Mesendoderm (in vitro differentiated cells): ENCODE measurements around the gene C12orf50.

Experiments used
- DNase-seq: peaks from one replicate; pipeline ENCODE4 v3.0.0; 2013
- H2AK5ac ChIP-seq: 2 replicates; pipeline ENCODE4 v1.6.1; 2013; ENCODE audit warnings: low read length, inconsistent platforms
- H2BK120ac ChIP-seq: 2 replicates; pipeline ENCODE4 v1.6.1; 2013; ENCODE audit warnings: low read depth, mild to moderate bottlenecking, low read length, moderate library complexity, mixed read lengths
- H2BK15ac ChIP-seq: replicated peaks from 2 replicates; pipeline ENCODE4 v1.6.1; 2013; ENCODE audit warnings: low read depth, mild to moderate bottlenecking, moderate library complexity
- H2BK5ac ChIP-seq: 2 replicates; pipeline ENCODE4 v1.6.1; 2013; ENCODE audit warnings: low read length, inconsistent platforms
- H3K18ac ChIP-seq: 2 replicates; pipeline ENCODE4 v1.6.1; 2013; ENCODE audit warnings: mild to moderate bottlenecking, low read length, mixed read lengths
- H3K23ac ChIP-seq: one replicate; pipeline ENCODE4 v1.6.1; 2013; ENCODE audit warnings: low read length
- H3K27ac ChIP-seq: 2 replicates; pipeline ENCODE4 v1.5.1; 2013; ENCODE audit warnings: low read depth, mild to moderate bottlenecking, inconsistent platforms, low read length, moderate library complexity
- H3K27me3 ChIP-seq: 2 replicates; pipeline ENCODE4 v1.6.1; 2013; ENCODE audit warnings: low read length, control low read depth, mild to moderate bottlenecking, inconsistent platforms; ENCODE audit not compliant: insufficient read depth, poor library complexity
- H3K36me3 ChIP-seq: 2 replicates; pipeline ENCODE4 v1.6.1; 2013; ENCODE audit warnings: low read length, inconsistent platforms; ENCODE audit not compliant: control insufficient read depth, insufficient read depth
- H3K4ac ChIP-seq: one replicate; pipeline ENCODE4 v1.6.1; 2013; ENCODE audit warnings: low read depth, mild to moderate bottlenecking, low read length, moderate library complexity
- H3K4me1 ChIP-seq: 2 replicates; pipeline ENCODE4 v1.6.1; 2013; ENCODE audit warnings: low read depth, low read length, inconsistent platforms; ENCODE audit not compliant: control insufficient read depth
- H3K4me2 ChIP-seq: 2 replicates; pipeline ENCODE4 v1.6.1; 2013; ENCODE audit warnings: low read length
- H3K4me3 ChIP-seq: 2 replicates; pipeline ENCODE4 v1.5.1; 2013; ENCODE audit warnings: mild to moderate bottlenecking, low read length
- H3K56ac ChIP-seq: one replicate; pipeline ENCODE4 v1.6.1; 2013; ENCODE audit warnings: low read length
- H3K79me1 ChIP-seq: 2 replicates; pipeline ENCODE4 v1.6.1; 2013; ENCODE audit warnings: low read length, inconsistent platforms
- H3K79me2 ChIP-seq: 2 replicates; pipeline ENCODE4 v1.6.1; 2013; ENCODE audit warnings: mild to moderate bottlenecking, low read length; ENCODE audit not compliant: control insufficient read depth, insufficient read depth
- H3K9ac ChIP-seq: 2 replicates; pipeline ENCODE4 v1.6.1; 2013; ENCODE audit warnings: low read length, inconsistent platforms
- H4K5ac ChIP-seq: one replicate; pipeline ENCODE4 v1.6.1; 2013; ENCODE audit warnings: low read length
- H4K8ac ChIP-seq: one replicate; pipeline ENCODE4 v1.6.1; 2013; ENCODE audit warnings: low read depth, mild to moderate bottlenecking, control low read depth, low read length, moderate library complexity
- WGBS: extraction: QIAGEN DNeasy Blood & Tissue Kit; methylation state at CpG from one replicate; pipeline ENCODE4 v1.1.7; 2013; ENCODE audit warnings: low lambda C conversion rate, missing lambda C conversion rate; ENCODE audit not compliant: insufficient coverage; ENCODE audit errors: extremely low coverage; 5-methylcytosine and 5-hydroxymethylcytosine counted together

The C12orf50 gene

DNA sequence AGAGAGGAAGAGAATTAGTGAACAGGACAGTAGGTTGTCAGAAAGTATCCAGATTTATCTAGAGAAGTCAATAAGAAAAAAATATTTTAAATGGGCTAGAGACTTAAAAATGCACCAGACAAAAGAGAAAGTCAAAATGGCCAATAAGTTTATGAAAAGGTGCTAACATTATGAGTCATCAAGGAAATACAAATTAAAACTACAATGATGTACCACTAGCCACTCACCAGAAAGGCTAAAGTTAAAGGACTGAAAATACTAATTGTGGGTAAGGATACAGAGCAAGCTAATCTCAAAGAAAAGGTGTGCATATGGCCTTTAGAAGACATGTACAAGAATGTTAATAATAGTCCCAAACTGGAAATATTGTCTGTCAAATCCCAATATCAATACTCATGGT, 37.7 kb downstream of the C12orf50 start:
- Histone ChIP-seq H4K5ac (no peak overlapping the region), H3K4me3 (no peak overlapping the region), H3K23ac (no peak overlapping the region), H2BK5ac (no peak overlapping the region), H3K4me1 (no peaks in the 10 kb centered on the region), H3K79me1 (no peaks in the 10 kb centered on the region), H3K9ac (no peak overlapping the region), H3K18ac (no peak overlapping the region), H2AK5ac (no peak overlapping the region), H3K4me2 (no peak overlapping the region), H2BK15ac (no peak overlapping the region), H3K56ac (no peak overlapping the region), H3K79me2 (no peaks in the 10 kb centered on the region), H4K8ac (no peak overlapping the region), H3K27ac (no peak overlapping the region), H3K27me3 (no peaks in the 10 kb centered on the region), H3K36me3 (no peaks in the 10 kb centered on the region), H2BK120ac (no peak overlapping the region), H3K4ac (no peak overlapping the region)
- DNase-seq, result no peak

DNA sequence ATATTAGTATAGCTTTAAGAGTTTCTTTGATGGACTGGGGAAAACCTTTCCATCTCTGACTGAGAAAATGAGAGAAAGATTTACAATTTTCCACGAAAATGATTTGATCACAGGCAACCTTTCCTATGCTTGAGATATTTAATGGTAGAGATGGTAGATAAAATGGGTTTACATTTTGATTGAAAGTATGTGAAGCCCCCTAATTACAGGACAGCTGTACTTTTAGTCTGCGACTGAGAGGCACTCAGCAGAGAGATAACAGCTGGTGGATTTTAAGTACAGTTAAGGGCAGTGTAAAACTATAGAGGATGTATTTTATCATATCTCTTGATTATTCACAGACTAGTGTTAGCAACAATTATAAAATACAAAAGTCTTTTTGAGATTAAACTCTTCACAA, 40.7 kb downstream of the C12orf50 start:
- no peaks in the 10 kb centered on the region for H3K79me1 ChIP-seq
- no peak overlapping the region for H3K27ac ChIP-seq
- H2BK120ac ChIP-seq, result no peak overlapping the region
- no peak overlapping the region for H3K4ac ChIP-seq
- no peak overlapping the region for H3K4me2 ChIP-seq
- no CpG with 5 or more reads among the region's 2 CpGs for WGBS
- H4K8ac ChIP-seq, result no peak overlapping the region
- no peak overlapping the region for H2BK15ac ChIP-seq
- no peaks in the 10 kb centered on the region for H3K4me1 ChIP-seq
- H4K5ac ChIP-seq, result no peak overlapping the region
- no peaks in the 10 kb centered on the region for H3K27me3 ChIP-seq
- H3K23ac ChIP-seq, result no peak overlapping the region
- no peak overlapping the region for H2BK5ac ChIP-seq
- H3K18ac ChIP-seq, result no peak overlapping the region
- H3K36me3 ChIP-seq, result no peaks in the 10 kb centered on the region
- H3K79me2 ChIP-seq, result no peaks in the 10 kb centered on the region
- no peak for DNase-seq
- no peak overlapping the region for H3K4me3 ChIP-seq
- no peak overlapping the region for H3K9ac ChIP-seq
- H3K56ac ChIP-seq, result no peak overlapping the region
- H2AK5ac ChIP-seq, result no peak overlapping the region

DNA sequence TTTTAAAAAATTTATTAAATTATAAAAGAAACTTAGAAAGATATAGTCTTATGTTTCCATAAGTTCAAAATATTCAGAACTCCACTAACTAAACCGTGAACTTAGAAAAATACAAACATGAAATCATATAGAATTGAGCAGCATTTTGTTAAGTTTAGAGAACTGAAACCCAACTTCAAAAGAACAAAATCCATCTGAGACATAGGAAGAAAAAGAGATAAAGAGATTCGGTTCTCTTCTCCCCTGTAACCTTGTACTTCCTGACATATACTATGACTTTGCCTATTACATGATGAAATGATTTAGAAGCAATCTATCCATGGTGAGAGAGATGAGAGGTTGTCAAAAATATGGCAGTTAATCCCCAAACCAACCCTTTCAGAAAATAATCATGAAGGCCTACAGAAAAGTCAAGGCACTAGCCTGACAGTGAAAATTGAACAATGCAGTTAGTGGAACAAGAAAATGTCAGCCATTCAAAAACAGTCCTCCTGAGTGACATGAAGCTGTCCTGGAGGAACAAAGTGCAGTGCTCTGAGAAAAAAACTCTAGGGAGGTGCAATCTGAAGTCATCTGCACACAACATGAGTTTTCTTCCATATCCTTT, 44.0 kb downstream of the C12orf50 start:
- Histone ChIP-seq H2BK120ac (no peak overlapping the region), H3K36me3 (no peaks in the 10 kb centered on the region), H3K4ac (no peak overlapping the region), H2AK5ac (no peak overlapping the region), H4K8ac (no peak overlapping the region), H3K79me2 (no peaks in the 10 kb centered on the region), H3K18ac (no peak overlapping the region), H4K5ac (no peak overlapping the region), H3K79me1 (no peaks in the 10 kb centered on the region), H3K23ac (no peak overlapping the region), H3K4me1 (no peaks in the 10 kb centered on the region), H2BK5ac (no peak overlapping the region), H3K27me3 (no peaks in the 10 kb centered on the region), H3K56ac (no peak overlapping the region), H3K4me3 (no peak overlapping the region), H3K4me2 (no peak overlapping the region), H2BK15ac (no peak overlapping the region), H3K27ac (no peak overlapping the region), H3K9ac (no peak overlapping the region)
- no peak for DNase-seq
- WGBS, result no CpG with 5 or more reads among the region's 2 CpGs

DNA sequence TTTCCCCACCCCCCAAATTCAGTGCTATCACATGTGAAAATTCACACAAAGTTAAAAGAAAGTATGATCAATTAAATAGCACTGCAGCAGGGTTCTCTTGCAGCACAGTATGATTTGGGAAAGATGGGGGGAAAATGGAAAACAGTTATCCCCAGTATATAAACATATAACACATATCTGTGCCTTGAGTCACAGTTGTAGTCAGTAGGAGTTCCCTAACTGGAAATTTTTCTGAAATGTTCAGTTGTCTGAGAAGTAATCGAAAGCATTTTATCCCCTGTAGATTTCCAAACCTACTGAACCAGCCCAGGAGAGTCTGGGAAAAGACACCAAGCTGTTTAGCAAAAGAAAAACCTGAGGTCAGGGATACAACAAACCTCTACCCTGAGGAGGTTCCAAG, 47.0 kb downstream of the C12orf50 start:
- no peak overlapping the region for H2BK15ac ChIP-seq
- H3K79me2 ChIP-seq, result no peaks in the 10 kb centered on the region
- H3K27me3 ChIP-seq, result no peaks in the 10 kb centered on the region
- no peak overlapping the region for H3K4me2 ChIP-seq
- H3K36me3 ChIP-seq, result no peaks in the 10 kb centered on the region
- no peak overlapping the region for H2BK120ac ChIP-seq
- H4K8ac ChIP-seq, result no peak overlapping the region
- H2AK5ac ChIP-seq, result no peak overlapping the region
- H3K4me1 ChIP-seq, result no peaks in the 10 kb centered on the region
- H3K27ac ChIP-seq, result no peak overlapping the region
- no peak overlapping the region for H3K23ac ChIP-seq
- no peak overlapping the region for H3K9ac ChIP-seq
- H3K4me3 ChIP-seq, result no peak overlapping the region
- H3K79me1 ChIP-seq, result no peaks in the 10 kb centered on the region
- no peak overlapping the region for H3K56ac ChIP-seq
- H3K4ac ChIP-seq, result no peak overlapping the region
- no CpG with 5 or more reads among the region's 1 CpG for WGBS
- H2BK5ac ChIP-seq, result no peak overlapping the region
- H4K5ac ChIP-seq, result no peak overlapping the region
- DNase-seq, result no peak
- H3K18ac ChIP-seq, result no peak overlapping the region

DNA sequence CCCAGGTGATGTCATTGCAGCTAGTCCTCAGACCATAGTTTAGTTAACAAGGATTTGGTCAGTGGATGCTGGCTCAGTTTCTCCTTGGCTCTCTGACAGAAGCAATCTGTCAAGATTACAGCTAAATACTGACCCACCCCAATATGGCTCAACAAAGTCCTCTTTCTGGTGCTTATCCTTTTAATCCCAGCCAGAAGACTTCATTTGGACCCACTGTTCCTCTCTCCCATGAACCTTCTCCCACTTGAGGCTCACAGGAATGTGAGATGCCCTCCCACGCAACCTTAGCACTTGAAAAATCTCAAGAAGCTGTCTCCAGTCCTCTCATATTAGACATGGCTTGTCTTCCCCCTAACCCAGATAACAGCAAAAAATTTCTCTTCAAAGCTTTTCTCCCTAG, 47.7 kb downstream of the C12orf50 start:
- no CpG with 5 or more reads among the region's 1 CpG for WGBS
- no peak overlapping the region for H3K9ac ChIP-seq
- no peak overlapping the region for H3K4ac ChIP-seq
- no peaks in the 10 kb centered on the region for H3K27me3 ChIP-seq
- no peak overlapping the region for H4K8ac ChIP-seq
- H3K4me1 ChIP-seq, result no peaks in the 10 kb centered on the region
- H3K4me3 ChIP-seq, result no peak overlapping the region
- DNase-seq, result no peak
- H3K23ac ChIP-seq, result no peak overlapping the region
- no peak overlapping the region for H3K18ac ChIP-seq
- no peak overlapping the region for H3K4me2 ChIP-seq
- no peak overlapping the region for H2AK5ac ChIP-seq
- no peak overlapping the region for H3K27ac ChIP-seq
- H3K79me1 ChIP-seq, result no peaks in the 10 kb centered on the region
- no peaks in the 10 kb centered on the region for H3K79me2 ChIP-seq
- H2BK15ac ChIP-seq, result no peak overlapping the region
- H3K56ac ChIP-seq, result no peak overlapping the region
- no peak overlapping the region for H4K5ac ChIP-seq
- H2BK120ac ChIP-seq, result no peak overlapping the region
- no peaks in the 10 kb centered on the region for H3K36me3 ChIP-seq
- no peak overlapping the region for H2BK5ac ChIP-seq

DNA sequence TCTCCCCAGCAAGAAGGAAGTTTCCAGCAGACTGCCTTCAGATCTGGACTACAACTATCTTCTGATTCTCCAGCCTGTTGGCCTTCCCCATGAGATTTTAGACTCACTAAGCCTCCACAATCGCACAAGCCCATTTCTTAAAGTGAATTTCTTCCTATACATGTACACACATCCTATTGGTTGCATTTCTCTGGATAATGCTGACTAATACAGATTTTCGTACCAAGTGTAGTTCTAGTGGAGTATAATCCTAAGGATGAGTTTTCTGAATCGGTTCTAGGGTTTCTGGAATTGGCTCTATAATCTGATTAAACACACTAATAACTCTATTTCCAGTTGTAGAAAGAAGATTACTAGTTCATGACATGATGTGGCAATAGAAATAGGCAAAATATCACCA, 53.3 kb downstream of the C12orf50 start:
- no peak for DNase-seq
- Histone ChIP-seq H4K8ac (no peak overlapping the region), H3K27ac (no peak overlapping the region), H3K4me2 (no peak overlapping the region), H2BK15ac (no peak overlapping the region), H4K5ac (no peak overlapping the region), H2BK5ac (no peak overlapping the region), H3K23ac (no peak overlapping the region), H3K4ac (no peak overlapping the region), H3K18ac (no peak overlapping the region), H3K4me1 (no peaks in the 10 kb centered on the region), H3K4me3 (no peak overlapping the region), H3K56ac (no peak overlapping the region), H3K36me3 (no peaks in the 10 kb centered on the region), H2AK5ac (no peak overlapping the region), H3K79me1 (no peaks in the 10 kb centered on the region), H3K27me3 (no peaks in the 10 kb centered on the region), H3K79me2 (no peaks in the 10 kb centered on the region), H2BK120ac (no peak overlapping the region), H3K9ac (no peak overlapping the region)
- no CpG with 5 or more reads among the region's 3 CpGs for WGBS
